Measurements from ENCODE around the gene DBT.
"Not testable (repeated sequence)": the region's sequence is repeated elsewhere in the genome, so short reads cannot be mapped to it uniquely, and the experiment has no call there.

The DBT gene

GRCh38 chr1:100258427-100258826 lies 8.8 kb upstream of the DBT start:
- H3K9me3 ChIP-seq (ENCODE audit: control insufficient read depth, insufficient read depth, low read depth, low read length); H3K4me3 ChIP-seq (ENCODE audit: low read depth, low read length); H3K36me3 ChIP-seq (ENCODE audit: control insufficient read depth in 2 of 2, insufficient read depth in 1 of 2, low read length in 2 of 2); H3K27ac ChIP-seq (ENCODE audit: extremely low read depth, low read depth, low read length); H3K4me1 ChIP-seq (ENCODE audit: control insufficient read depth, insufficient read depth, low read length); CTCF ChIA-PET: not testable (repeated sequence)
- TF ChIP-seq ZNF146 (tag by site-specific recombination; IDR thresholded peaks at IDR 0.05) = peak; percentile 62; the same call in 1 of the 2 replicates
- POLR2A ChIA-PET = interaction anchor here (1.1 kb wide), 1 partner anchor 9 kb away, joined by 4 read pairs; the partner anchor contains the start of gene DBT

- POLR2A ChIA-PET; H3K9me3 ChIP-seq (ENCODE audit: control insufficient read depth, insufficient read depth, low read depth, low read length): not testable (repeated sequence)
These were observed 6.6 kb upstream of the DBT start for GRCh38 chr1:100256273-100256672.

GRCh38 chr1:100253552-100253951 lies 3.9 kb upstream of the DBT start:
- no peaks in the 10 kb centered on the region for H3K9me3 ChIP-seq (ENCODE audit: control insufficient read depth, insufficient read depth, low read depth, low read length)
- no peak overlapping the region for H3K27ac ChIP-seq (ENCODE audit: extremely low read depth, low read depth, low read length)
- CTCF ChIA-PET = interaction anchor here (0.6 kb wide), 2 partner anchors 14 to 511 kb away, joined by 3 to 4 read pairs; no protein-coding TSS in a partner anchor
- H3K4me1 ChIP-seq (ENCODE audit: control insufficient read depth, insufficient read depth, low read length) = no peaks in the 10 kb centered on the region
- no peaks in the 10 kb centered on the region for H3K36me3 ChIP-seq (ENCODE audit: control insufficient read depth in 2 of 2, insufficient read depth in 1 of 2, low read length in 2 of 2)
- no peak for TF ChIP-seq ZNF521 (tag by site-specific recombination; IDR thresholded peaks at IDR 0.05)
- peak; percentile 49; the same call in 1 of the 2 replicates for TF ChIP-seq ZNF335 (tag by site-specific recombination; conservative IDR thresholded peaks at IDR 0.05)
- POLR2A ChIA-PET = interaction anchor here (1.0 kb wide), 1 partner anchor 12 kb away, joined by 5 read pairs; the partner anchor contains the start of gene RTCA
- H3K4me3 ChIP-seq (ENCODE audit: low read depth, low read length) = no peak overlapping the region

More at GRCh38 chr1:100256273-100256672, 6.6 kb upstream of the DBT start:
- H3K36me3 ChIP-seq (ENCODE audit: control insufficient read depth in 2 of 2, insufficient read depth in 1 of 2, low read length in 2 of 2); H3K4me1 ChIP-seq (ENCODE audit: control insufficient read depth, insufficient read depth, low read length); H3K4me3 ChIP-seq (ENCODE audit: low read depth, low read length); CTCF ChIA-PET; H3K27ac ChIP-seq (ENCODE audit: extremely low read depth, low read depth, low read length): not testable (repeated sequence)

- no peak overlapping the region for H3K27ac ChIP-seq (ENCODE audit: extremely low read depth, low read depth, low read length)
- POLR2A ChIA-PET = interaction anchor here (1.0 kb wide), 1 partner anchor 13 kb away, joined by 5 read pairs; the partner anchor contains the start of gene RTCA
- TF ChIP-seq ZNF776 (tag by site-specific recombination; IDR thresholded peaks at IDR 0.05; ENCODE audit: borderline replicate concordance) (no peak), ZNF518A (tag by site-specific recombination; conservative IDR thresholded peaks at IDR 0.05; ENCODE audit: low read depth) (no peak), ZNF239 (tag by site-specific recombination; IDR thresholded peaks at IDR 0.05) (no peak), ZEB2 (tag by site-specific recombination; IDR thresholded peaks at IDR 0.05) (no peak), ZNF112 (tag by site-specific recombination; IDR thresholded peaks at IDR 0.05) (no peak)
- CTCF ChIA-PET = interaction anchor here (0.6 kb wide), 2 partner anchors 15 to 511 kb away, joined by 3 to 4 read pairs; no protein-coding TSS in a partner anchor
- H3K4me3 ChIP-seq (ENCODE audit: low read depth, low read length) = no peak overlapping the region
- H3K4me1 ChIP-seq (ENCODE audit: control insufficient read depth, insufficient read depth, low read length) = no peaks in the 10 kb centered on the region
- no peaks in the 10 kb centered on the region for H3K36me3 ChIP-seq (ENCODE audit: control insufficient read depth in 2 of 2, insufficient read depth in 1 of 2, low read length in 2 of 2)
- no peaks in the 10 kb centered on the region for H3K9me3 ChIP-seq (ENCODE audit: control insufficient read depth, insufficient read depth, low read depth, low read length)
These were observed 3.3 kb upstream of the DBT start for GRCh38 chr1:100252901-100253300.

GRCh38 chr1:100250807-100251206 lies 1.2 kb upstream of the DBT start:
- POLR2A ChIA-PET = interaction anchor here (0.7 to 2.5 kb wide), 3 partner anchors 16 to 281 kb away, joined by 3 to 28 read pairs (median 4); partner anchors contain the start of genes RTCA and SLC35A3
- CTCF ChIA-PET = interaction anchor here (0.6 kb wide), 1 partner anchor 275 kb away, joined by 3 read pairs; no protein-coding TSS in a partner anchor
- peak; percentile 63; the same call in 1 of the 2 replicates for TF ChIP-seq ZNF121 (tag by site-specific recombination; IDR thresholded peaks at IDR 0.05)
- TF ChIP-seq ZNF488 (tag by site-specific recombination; IDR thresholded peaks at IDR 0.05) = no peak

More at GRCh38 chr1:100250807-100251206, 1.2 kb upstream of the DBT start:
- H3K4me1 ChIP-seq (ENCODE audit: control insufficient read depth, insufficient read depth, low read length) = no peaks in the 10 kb centered on the region
- H3K4me3 ChIP-seq (ENCODE audit: low read depth, low read length) = no peak overlapping the region
- H3K9me3 ChIP-seq (ENCODE audit: control insufficient read depth, insufficient read depth, low read depth, low read length) = no peaks in the 10 kb centered on the region
- H3K36me3 ChIP-seq (ENCODE audit: control insufficient read depth in 2 of 2, insufficient read depth in 1 of 2, low read length in 2 of 2) = peaks cover 0 to 3% of the 10 kb centered on the region in 2 experiments; a peak in 1 of 3 replicates
- no peak overlapping the region for H3K27ac ChIP-seq (ENCODE audit: extremely low read depth, low read depth, low read length)
